ENCODE results near the gene ATRN. TPM values are rescaled to one million over a fixed set of nuclear protein-coding genes. Genes with fewer than 3 reads are reported as not detected.

Gene ATRN
- total and polyA plus RNA-seq, 8 donors = 2.9 to 63.9 (median 24.2) TPM

GRCh38 chr20:3660262-3661059, 189.6 kb downstream of the ATRN start:
- Histone ChIP-seq H3K4me1 (peaks cover 8 to 13% (median 11%) of the 10 kb centered on the region in 4 donors), H3K4me3 (peak overlapping the region in 3 of 4 donors; percentile 23 to 34 (median 29)), H3K9me3 (no peaks in the 10 kb centered on the region), H3K27ac (no peak overlapping the region), H3K27me3 (peaks cover 9 to 57% (median 38%) of the 10 kb centered on the region in 3 donors), H3K36me3 (no peaks in the 10 kb centered on the region)
- intact Hi-C loops (cut with DNase I; ENCODE audit: low total_unique reads) = no loop called here
- TF ChIP-seq EP300 (IDR thresholded peaks at IDR 0.05) = no peak
- TF ChIP-seq POLR2AphosphoS5 (IDR thresholded peaks at IDR 0.05) = no peak
- no peak for TF ChIP-seq POLR2A (IDR thresholded peaks at IDR 0.05)
- TF ChIP-seq, protein P1, sequence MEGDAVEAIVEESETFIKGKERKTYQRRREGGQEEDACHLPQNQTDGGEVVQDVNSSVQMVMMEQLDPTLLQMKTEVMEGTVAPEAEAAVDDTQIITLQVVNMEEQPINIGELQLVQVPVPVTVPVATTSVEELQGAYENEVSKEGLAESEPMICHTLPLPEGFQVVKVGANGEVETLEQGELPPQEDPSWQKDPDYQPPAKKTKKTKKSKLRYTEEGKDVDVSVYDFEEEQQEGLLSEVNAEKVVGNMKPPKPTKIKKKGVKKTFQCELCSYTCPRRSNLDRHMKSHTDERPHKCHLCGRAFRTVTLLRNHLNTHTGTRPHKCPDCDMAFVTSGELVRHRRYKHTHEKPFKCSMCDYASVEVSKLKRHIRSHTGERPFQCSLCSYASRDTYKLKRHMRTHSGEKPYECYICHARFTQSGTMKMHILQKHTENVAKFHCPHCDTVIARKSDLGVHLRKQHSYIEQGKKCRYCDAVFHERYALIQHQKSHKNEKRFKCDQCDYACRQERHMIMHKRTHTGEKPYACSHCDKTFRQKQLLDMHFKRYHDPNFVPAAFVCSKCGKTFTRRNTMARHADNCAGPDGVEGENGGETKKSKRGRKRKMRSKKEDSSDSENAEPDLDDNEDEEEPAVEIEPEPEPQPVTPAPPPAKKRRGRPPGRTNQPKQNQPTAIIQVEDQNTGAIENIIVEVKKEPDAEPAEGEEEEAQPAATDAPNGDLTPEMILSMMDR (IDR thresholded peaks at IDR 0.05) = no peak
- DNase-seq = peak in 1 of 2 donors; percentile 29
- 0 to 7% (median 5%) methylated on average over 1 to 75 of the region's 75 CpGs for WGBS, 5 donors

- H3K36me3 ChIP-seq = no peaks in the 10 kb centered on the region
- H3K27me3 ChIP-seq = peaks cover 9 to 57% (median 38%) of the 10 kb centered on the region in 3 donors
- intact Hi-C loops (cut with DNase I; ENCODE audit: low total_unique reads) = no loop called here
- TF ChIP-seq POLR2AphosphoS5 (IDR thresholded peaks at IDR 0.05) = no peak
- TF ChIP-seq, protein P1 (IDR thresholded peaks at IDR 0.05) = no peak
- no peak for TF ChIP-seq EP300 (IDR thresholded peaks at IDR 0.05)
- no peak for TF ChIP-seq POLR2A (IDR thresholded peaks at IDR 0.05)
- WGBS, 5 donors = 12 to 33% (median 18%) methylated on average over 18 to 60 of the region's 60 CpGs
- peaks cover 8 to 21% (median 13%) of the 10 kb centered on the region in 4 donors for H3K4me1 ChIP-seq
- DNase-seq = peak in 1 of 2 donors; percentile 32
- H3K9me3 ChIP-seq = no peaks in the 10 kb centered on the region
- H3K27ac ChIP-seq = no peak overlapping the region
- peak overlapping the region in 3 of 4 donors; percentile 23 to 34 (median 29) for H3K4me3 ChIP-seq
These were observed 190.4 kb downstream of the ATRN start for GRCh38 chr20:3661060-3661813.

DNA sequence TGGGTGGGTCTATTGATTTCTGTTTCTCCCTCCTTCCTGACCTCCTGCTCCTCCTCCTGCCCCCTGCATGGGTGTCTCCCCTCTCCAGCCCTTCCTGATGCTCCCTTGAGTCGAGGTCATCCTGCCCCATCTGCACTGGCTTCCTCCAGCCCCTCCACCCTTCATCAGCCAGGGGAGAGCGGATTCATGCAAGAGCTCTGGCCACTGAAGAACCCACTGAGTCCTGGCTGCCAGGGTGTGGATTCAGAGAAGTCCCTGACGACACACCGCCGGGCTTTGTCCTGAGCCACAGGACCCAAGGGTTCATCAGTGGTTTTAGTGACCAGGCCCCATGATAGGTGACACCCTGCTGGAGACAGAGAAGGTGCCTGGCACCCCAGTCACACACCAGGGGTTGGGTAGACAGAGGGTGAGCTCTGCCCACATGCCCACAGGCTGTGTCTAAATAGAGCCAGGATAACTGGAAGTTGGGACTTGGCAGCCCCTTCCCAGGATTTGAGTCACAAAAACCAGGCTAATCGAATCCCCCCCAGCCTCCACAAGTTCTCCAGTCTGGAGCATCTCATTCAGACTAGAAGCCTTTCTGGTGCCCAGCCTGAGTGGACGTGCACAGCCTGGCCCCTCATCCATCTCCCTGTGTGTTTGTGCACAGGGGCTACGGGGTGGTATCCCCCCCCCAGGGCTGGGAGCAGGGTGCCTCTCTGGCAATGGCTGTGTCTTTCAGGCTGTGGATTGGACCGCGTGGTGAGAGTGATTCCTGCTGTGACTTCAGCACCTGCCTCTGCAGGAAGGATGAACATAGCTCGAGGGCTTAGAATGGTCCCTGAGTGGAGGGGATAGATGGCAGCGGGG, 191.2 kb downstream of the ATRN start:
- peaks cover 8 to 25% (median 16%) of the 10 kb centered on the region in 4 donors for H3K4me1 ChIP-seq
- H3K27ac ChIP-seq = no peak overlapping the region
- H3K4me3 ChIP-seq = no peak overlapping the region
- intact Hi-C loops (cut with DNase I; ENCODE audit: low total_unique reads) = no loop called here
- DNase-seq = no peak
- 61 to 77% (median 68%) methylated on average over 10 to 12 of the region's 12 CpGs for WGBS, 5 donors
- no peaks in the 10 kb centered on the region for H3K36me3 ChIP-seq
- H3K9me3 ChIP-seq = no peaks in the 10 kb centered on the region
- TF ChIP-seq, protein P1 (IDR thresholded peaks at IDR 0.05) = no peak
- peaks cover 9 to 57% (median 38%) of the 10 kb centered on the region in 3 donors for H3K27me3 ChIP-seq

All from stomach (tissue), 9 donors.